ENCODE data around the gene PTPRN2.

The PTPRN2 gene

DNA sequence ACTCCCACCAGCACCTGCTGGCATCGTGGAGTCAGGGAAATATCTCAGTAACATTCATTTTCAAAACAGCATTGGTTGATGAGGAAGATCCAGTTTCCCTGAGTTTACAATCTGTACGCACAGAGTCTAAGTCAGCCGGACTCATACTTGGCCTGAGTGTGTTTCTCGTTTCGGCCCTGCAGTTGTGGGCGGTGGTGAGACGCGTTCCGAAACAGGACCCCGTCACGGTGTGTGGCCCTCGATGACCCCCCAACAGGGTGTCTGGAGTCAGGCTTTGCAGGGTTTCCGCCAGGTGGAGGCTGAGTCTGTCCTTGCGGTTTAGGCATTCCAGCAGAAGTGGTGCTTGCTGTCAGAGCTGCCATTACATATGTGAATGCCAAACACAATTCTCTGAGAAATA is 933.3 kb downstream of the PTPRN2 start:
- no peak for TF ChIP-seq CTCF (IDR thresholded peaks at IDR 0.05; ENCODE audit: control insufficient read depth, extremely low read depth, insufficient read depth)
- H3K4me3 ChIP-seq (ENCODE audit: low read depth, low read length): no peak overlapping the region
- DNase-seq (ENCODE audit: low read depth): no peak

DNA sequence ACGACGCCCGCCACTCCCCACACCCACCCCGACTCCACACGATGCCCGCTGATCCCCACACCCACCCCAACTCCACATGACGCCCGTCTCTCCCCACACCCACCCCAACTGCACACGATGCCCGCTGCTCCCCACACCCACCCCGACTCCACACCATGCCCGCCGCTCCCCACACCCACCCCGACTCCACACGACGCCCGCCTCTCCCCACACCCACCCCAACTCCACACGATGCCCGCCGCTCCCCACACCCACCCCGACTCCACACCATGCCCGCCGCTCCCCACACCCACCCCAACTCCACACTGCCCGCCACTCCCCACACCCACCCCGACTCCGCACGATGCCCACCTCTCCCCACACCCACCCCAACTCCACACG is 933.8 kb downstream of the PTPRN2 start:
- no peak for DNase-seq (ENCODE audit: low read depth)

GRCh38 chr7:157652954-157653826 is 934.4 kb downstream of the PTPRN2 start:
- no peak for TF ChIP-seq CTCF (IDR thresholded peaks at IDR 0.05; ENCODE audit: control insufficient read depth, extremely low read depth, insufficient read depth)

More for the DNA sequence above, 933.8 kb downstream of the PTPRN2 start:
- H3K4me3 ChIP-seq (ENCODE audit: low read depth, low read length): no peak overlapping the region
- no peak for TF ChIP-seq CTCF (IDR thresholded peaks at IDR 0.05; ENCODE audit: control insufficient read depth, extremely low read depth, insufficient read depth)

DNA sequence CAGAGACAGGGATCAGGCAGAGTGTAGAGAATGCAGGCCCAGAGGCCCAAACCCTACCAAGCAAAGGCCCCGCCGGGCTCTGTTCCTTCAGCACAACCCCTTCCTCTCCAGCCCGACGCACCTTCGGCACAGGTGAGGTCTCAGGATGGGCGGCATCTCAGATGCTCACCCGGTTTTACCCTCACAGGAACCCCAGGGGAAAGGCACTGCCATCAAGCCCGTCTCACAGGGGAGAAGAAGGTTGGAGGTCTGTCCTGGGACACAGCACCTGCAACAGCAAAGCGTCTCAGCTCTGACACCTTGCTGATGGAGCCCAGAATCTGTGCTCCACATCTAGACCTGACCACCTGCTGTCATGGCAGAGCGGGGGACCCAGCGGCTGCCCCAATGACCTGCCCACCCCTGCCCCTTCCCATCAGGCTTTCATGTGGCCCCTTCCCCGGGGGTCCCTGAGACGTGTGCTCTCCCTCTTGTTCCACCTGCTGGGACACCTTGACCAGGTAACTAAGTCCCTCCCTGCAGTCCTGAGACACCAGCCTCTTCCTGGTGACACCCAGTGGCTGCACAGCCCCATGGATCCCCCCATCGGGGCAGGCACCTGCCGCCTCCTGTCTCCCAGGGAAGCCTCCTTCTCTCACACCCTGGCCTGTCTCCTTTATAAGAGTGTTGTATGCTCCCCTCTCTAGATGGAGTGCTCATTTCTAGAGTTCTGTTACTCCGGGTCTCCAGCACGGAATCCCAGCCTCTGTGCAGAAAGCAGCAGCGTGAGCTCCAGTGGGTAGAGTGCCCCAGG is 935.3 kb downstream of the PTPRN2 start:
- no peak overlapping the region for H3K4me3 ChIP-seq (ENCODE audit: low read depth, low read length)
- DNase-seq (ENCODE audit: low read depth): no peak
- TF ChIP-seq CTCF (IDR thresholded peaks at IDR 0.05; ENCODE audit: control insufficient read depth, extremely low read depth, insufficient read depth): no peak

More at GRCh38 chr7:157652954-157653826, 934.4 kb downstream of the PTPRN2 start:
- H3K4me3 ChIP-seq (ENCODE audit: low read depth, low read length): no peak overlapping the region
- no peak for DNase-seq (ENCODE audit: low read depth)

- H3K4me3 ChIP-seq (ENCODE audit: low read depth, low read length): no peak overlapping the region
- TF ChIP-seq CTCF (IDR thresholded peaks at IDR 0.05; ENCODE audit: control insufficient read depth, extremely low read depth, insufficient read depth): no peak
- no peak for DNase-seq (ENCODE audit: low read depth)
Observed at GRCh38 chr7:157651366-157652160, 936.1 kb downstream of the PTPRN2 start.

DNA sequence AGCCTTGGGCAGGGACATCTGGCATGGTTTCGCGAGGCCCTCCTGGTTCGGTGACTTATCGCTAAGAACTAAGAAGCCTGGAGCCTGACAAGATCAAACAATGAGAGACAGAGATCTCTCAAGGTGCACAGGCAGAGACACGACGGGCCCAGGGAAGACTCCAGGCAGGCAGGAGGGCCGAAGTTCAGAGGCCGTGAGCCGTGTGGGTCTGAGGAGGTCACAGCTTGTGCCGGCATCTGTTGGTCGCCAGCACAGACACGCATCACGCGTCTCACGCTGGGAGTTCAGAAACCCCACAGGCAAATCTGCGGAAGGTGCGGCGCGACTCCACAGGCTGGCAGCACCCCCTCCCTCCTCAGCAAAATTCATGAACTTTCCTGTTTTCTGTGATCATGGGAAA is 936.8 kb downstream of the PTPRN2 start:
- H3K4me3 ChIP-seq (ENCODE audit: low read depth, low read length): no peak overlapping the region
- TF ChIP-seq CTCF (IDR thresholded peaks at IDR 0.05; ENCODE audit: control insufficient read depth, extremely low read depth, insufficient read depth): no peak
- no peak for DNase-seq (ENCODE audit: low read depth)

Measured in LNCaP clone FGC (cell line).